ENCODE measurements around the gene SYCP3.

SYCP3 gene

GRCh38 chr12:101772012-101772775 is 32.9 kb upstream of the SYCP3 start:
- peak overlapping the region; percentile 43 for H3K27ac ChIP-seq
- TF ChIP-seq CTCF (IDR thresholded peaks at IDR 0.05) (no peak), ZFX (IDR thresholded peaks at IDR 0.05; ENCODE audit: borderline replicate concordance) (no peak)

DNA sequence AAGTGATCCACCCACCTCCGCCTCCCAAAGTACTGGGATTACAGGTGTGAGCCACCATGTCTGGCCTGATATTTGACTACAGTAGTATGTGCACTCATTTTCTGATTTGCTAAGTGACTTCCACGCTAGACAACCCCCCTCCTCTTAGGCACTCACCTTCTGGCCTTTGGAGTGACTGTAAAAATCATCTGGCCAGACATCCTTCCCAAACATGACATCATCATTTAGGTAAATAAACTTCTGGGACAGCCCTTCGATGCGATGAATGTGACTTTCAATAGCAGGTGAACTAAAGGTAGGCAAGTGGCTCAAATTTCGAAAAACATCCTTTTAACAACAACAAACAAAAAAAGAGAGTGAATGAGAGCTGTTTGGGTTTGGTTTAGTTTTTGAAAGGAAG is 30.6 kb upstream of the SYCP3 start:
- peak overlapping the region; percentile 68 for H3K27ac ChIP-seq
- TF ChIP-seq CTCF (IDR thresholded peaks at IDR 0.05) (no peak), ZFX (IDR thresholded peaks at IDR 0.05; ENCODE audit: borderline replicate concordance) (no peak)

- TF ChIP-seq ZFX (IDR thresholded peaks at IDR 0.05; ENCODE audit: borderline replicate concordance): no peak
- TF ChIP-seq CTCF (IDR thresholded peaks at IDR 0.05): no peak
- peak overlapping the region; percentile 68 for H3K27ac ChIP-seq
These were observed 29.5 kb upstream of the SYCP3 start for GRCh38 chr12:101768781-101769180.

DNA sequence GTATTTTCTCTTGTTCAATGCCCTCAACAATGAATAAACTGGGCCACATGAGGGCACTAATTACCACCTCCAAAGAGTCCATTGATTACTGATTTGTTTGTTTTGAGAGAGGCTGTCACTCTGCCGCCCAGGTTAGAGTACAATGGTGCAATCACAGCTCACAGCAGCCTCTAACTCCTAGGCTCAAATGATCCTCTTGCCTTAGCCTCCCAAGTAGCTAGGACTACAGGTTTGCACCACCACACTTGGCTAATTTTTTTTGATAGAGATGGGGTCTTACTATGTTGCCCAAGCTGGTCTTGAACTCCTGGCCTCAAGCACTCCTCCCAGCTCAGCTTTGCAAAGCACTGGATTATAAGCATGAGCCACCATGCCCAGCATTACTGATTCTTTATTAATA is 28.3 kb upstream of the SYCP3 start:
- H3K27ac ChIP-seq: peak overlapping the region; percentile 68
- TF ChIP-seq ZFX (IDR thresholded peaks at IDR 0.05; ENCODE audit: borderline replicate concordance): no peak
- TF ChIP-seq CTCF (IDR thresholded peaks at IDR 0.05): peak; percentile 39

GRCh38 chr12:101764051-101764792 is 25.0 kb upstream of the SYCP3 start:
- TF ChIP-seq ZFX (IDR thresholded peaks at IDR 0.05; ENCODE audit: borderline replicate concordance) (no peak), CTCF (IDR thresholded peaks at IDR 0.05) (no peak)
- peak overlapping the region; percentile 68 for H3K27ac ChIP-seq

GRCh38 chr12:101763246-101763931 is 24.1 kb upstream of the SYCP3 start:
- TF ChIP-seq ZFX (IDR thresholded peaks at IDR 0.05; ENCODE audit: borderline replicate concordance) (no peak), CTCF (IDR thresholded peaks at IDR 0.05) (no peak)
- peak overlapping the region; percentile 68 for H3K27ac ChIP-seq

Data from 22Rv1 (cell line).